ENCODE results near the gene MDK. TPM values are rescaled to one million over a fixed set of nuclear protein-coding genes. Genes with fewer than 3 reads are reported as not detected.

Gene MDK
- total RNA-seq, 1 experiment from 2014 or later = 699 TPM

DNA sequence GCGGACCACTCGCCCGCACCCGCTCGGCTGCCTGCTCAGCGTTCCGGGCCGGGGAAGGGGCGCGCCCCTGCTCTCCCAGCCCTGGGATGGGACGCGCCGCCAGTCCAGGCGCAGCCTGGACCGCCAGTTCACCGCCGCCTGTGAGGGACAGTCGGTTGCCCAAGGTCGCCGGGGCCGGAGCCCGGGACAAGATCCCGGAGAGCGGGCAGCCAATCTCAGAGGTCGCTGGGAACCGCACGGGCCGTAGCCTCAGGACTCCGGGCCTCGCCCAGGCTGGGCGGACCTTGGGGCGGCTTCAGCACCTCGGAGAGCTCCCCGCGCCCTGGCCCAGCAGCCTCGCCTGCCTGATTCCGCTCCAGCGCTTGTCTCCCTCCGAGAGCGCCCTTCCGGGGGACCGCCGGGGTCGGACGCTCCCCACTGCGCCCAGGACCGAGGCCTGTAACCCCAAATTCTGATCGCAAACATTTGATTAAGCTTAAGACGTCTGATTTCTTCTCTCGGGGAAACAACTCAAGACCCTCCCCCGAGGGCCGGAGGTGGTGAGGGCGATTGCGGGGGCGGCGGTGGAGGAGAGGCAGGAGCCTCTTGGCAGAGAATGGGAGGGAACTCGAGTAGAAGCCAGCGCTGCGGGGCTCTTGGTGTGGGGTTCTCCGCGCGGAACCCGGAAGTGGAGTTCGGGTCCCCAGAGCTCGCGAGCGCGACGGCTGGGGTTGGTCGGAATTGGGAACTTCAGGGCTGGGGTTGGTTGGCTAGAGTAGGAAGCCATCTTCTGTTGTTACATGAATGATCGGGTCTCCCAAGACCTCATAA is 11.2 kb downstream of the MDK start:
- intact Hi-C loops (cut with micrococcal nuclease; ENCODE audit: unreplicated experiment) = loop anchor here (1.0 to 2.0 kb wide), 2 partner anchors 23 to 224 kb away; partner anchors contain the start of genes ATG13 and HARBI1
- peaks cover 8% of the 10 kb centered on the region for H3K27me3 Mint-ChIP-seq (ENCODE audit: insufficient read depth, unreplicated experiment)
- peaks cover 43% of the 10 kb centered on the region for H3K36me3 Mint-ChIP-seq (ENCODE audit: insufficient read depth, unreplicated experiment)
- no peaks in the 10 kb centered on the region for H3K9me3 Mint-ChIP-seq (ENCODE audit: unreplicated experiment)
- CTCF ChIA-PET = interaction anchor here (0.7 to 2.5 kb wide), 20 partner anchors 9 to 155 kb away, joined by 3 to 17 read pairs (median 4); partner anchors contain the start of genes CREB3L1, DGKZ and MDK
- POLR2A ChIA-PET = interaction anchor here (1.0 to 2.0 kb wide), 2 partner anchors 145 to 149 kb away, joined by 3 to 9 read pairs; no protein-coding TSS in a partner anchor
- peak overlapping the region; percentile 55 for H3K4me3 ChIP-seq (ENCODE audit: low read depth, low read length)
- peaks cover 11% of the 10 kb centered on the region for H3K4me1 ChIP-seq
- H3K27ac Mint-ChIP-seq (ENCODE audit: unreplicated experiment) = peak overlapping the region; percentile 50
- peak overlapping the region; percentile 75 for H3K4me3 Mint-ChIP-seq (ENCODE audit: unreplicated experiment)
- peak; percentile 89 to 95 for DNase-seq
- no peaks in the 10 kb centered on the region for H3K9me3 ChIP-seq
- H3K4me1 Mint-ChIP-seq (ENCODE audit: low read depth, unreplicated experiment) = peaks cover 19% of the 10 kb centered on the region
- H3K27me3 ChIP-seq (replicated peaks; ENCODE audit: control insufficient read depth, insufficient read depth, low read length) = peaks cover 6% of the 10 kb centered on the region
- TF ChIP-seq, protein P1, sequence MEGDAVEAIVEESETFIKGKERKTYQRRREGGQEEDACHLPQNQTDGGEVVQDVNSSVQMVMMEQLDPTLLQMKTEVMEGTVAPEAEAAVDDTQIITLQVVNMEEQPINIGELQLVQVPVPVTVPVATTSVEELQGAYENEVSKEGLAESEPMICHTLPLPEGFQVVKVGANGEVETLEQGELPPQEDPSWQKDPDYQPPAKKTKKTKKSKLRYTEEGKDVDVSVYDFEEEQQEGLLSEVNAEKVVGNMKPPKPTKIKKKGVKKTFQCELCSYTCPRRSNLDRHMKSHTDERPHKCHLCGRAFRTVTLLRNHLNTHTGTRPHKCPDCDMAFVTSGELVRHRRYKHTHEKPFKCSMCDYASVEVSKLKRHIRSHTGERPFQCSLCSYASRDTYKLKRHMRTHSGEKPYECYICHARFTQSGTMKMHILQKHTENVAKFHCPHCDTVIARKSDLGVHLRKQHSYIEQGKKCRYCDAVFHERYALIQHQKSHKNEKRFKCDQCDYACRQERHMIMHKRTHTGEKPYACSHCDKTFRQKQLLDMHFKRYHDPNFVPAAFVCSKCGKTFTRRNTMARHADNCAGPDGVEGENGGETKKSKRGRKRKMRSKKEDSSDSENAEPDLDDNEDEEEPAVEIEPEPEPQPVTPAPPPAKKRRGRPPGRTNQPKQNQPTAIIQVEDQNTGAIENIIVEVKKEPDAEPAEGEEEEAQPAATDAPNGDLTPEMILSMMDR (IDR thresholded peaks at IDR 0.05; ENCODE audit: insufficient read depth in 1 of 2, low read depth in 1 of 2, low read length in 1 of 2, severe bottlenecking in 1 of 2, unreplicated experiment in 1 of 2) = no peak
- BruUV-seq (replicated peaks) = no TSS peak
- H3K36me3 ChIP-seq (ENCODE audit: control insufficient read depth, insufficient read depth, low read length) = no peaks in the 10 kb centered on the region

GRCh38 chr11:46393231-46393616 is 11.8 kb downstream of the MDK start:
- ChIA-PET POLR2A (interaction anchor here (2.0 kb wide), 1 partner anchor 150 kb away, joined by 9 read pairs; no protein-coding TSS in a partner anchor), CTCF (interaction anchor here (1.4 to 2.5 kb wide), 5 partner anchors 10 to 154 kb away, joined by 4 to 17 read pairs (median 9); no protein-coding TSS in a partner anchor)
- peaks cover 11% of the 10 kb centered on the region for H3K4me1 ChIP-seq
- H3K27me3 ChIP-seq (replicated peaks; ENCODE audit: control insufficient read depth, insufficient read depth, low read length) = peaks cover 6% of the 10 kb centered on the region
- no TSS peak for BruUV-seq (replicated peaks)
- no peaks in the 10 kb centered on the region for H3K36me3 ChIP-seq (ENCODE audit: control insufficient read depth, insufficient read depth, low read length)
- no peaks in the 10 kb centered on the region for H3K9me3 ChIP-seq
- H3K4me3 ChIP-seq (ENCODE audit: low read depth, low read length) = peak overlapping the region; percentile 55
- peaks cover 13% of the 10 kb centered on the region for H3K4me1 Mint-ChIP-seq (ENCODE audit: low read depth, unreplicated experiment)
- peaks cover 7% of the 10 kb centered on the region for H3K27me3 Mint-ChIP-seq (ENCODE audit: insufficient read depth, unreplicated experiment)
- TF ChIP-seq, protein P1 (IDR thresholded peaks at IDR 0.05; ENCODE audit: insufficient read depth in 1 of 2, low read depth in 1 of 2, low read length in 1 of 2, severe bottlenecking in 1 of 2, unreplicated experiment in 1 of 2) = no peak
- peaks cover 44% of the 10 kb centered on the region for H3K36me3 Mint-ChIP-seq (ENCODE audit: insufficient read depth, unreplicated experiment)
- intact Hi-C loops (cut with micrococcal nuclease; ENCODE audit: unreplicated experiment) = loop anchor here (2.0 kb wide), 1 partner anchor 224 kb away; the partner anchor contains the start of genes ATG13 and HARBI1
- H3K9me3 Mint-ChIP-seq (ENCODE audit: unreplicated experiment) = no peaks in the 10 kb centered on the region
- DNase-seq = no peak
- peak overlapping the region; percentile 50 for H3K27ac Mint-ChIP-seq (ENCODE audit: unreplicated experiment)
- peak overlapping the region; percentile 75 for H3K4me3 Mint-ChIP-seq (ENCODE audit: unreplicated experiment)

- ChIA-PET CTCF (no interaction called here), POLR2A (no interaction called here)
- TF ChIP-seq, protein P1 (IDR thresholded peaks at IDR 0.05; ENCODE audit: insufficient read depth in 1 of 2, low read depth in 1 of 2, low read length in 1 of 2, severe bottlenecking in 1 of 2, unreplicated experiment in 1 of 2) = no peak
- Mint-ChIP-seq H3K9me3 (ENCODE audit: unreplicated experiment) (no peaks in the 10 kb centered on the region), H3K4me1 (ENCODE audit: low read depth, unreplicated experiment) (peaks cover 9% of the 10 kb centered on the region), H3K27ac (ENCODE audit: unreplicated experiment) (no peak overlapping the region), H3K27me3 (ENCODE audit: insufficient read depth, unreplicated experiment) (peaks cover 2% of the 10 kb centered on the region), H3K36me3 (ENCODE audit: insufficient read depth, unreplicated experiment) (peaks cover 44% of the 10 kb centered on the region), H3K4me3 (ENCODE audit: unreplicated experiment) (peak overlapping the region; percentile 75)
- Histone ChIP-seq H3K9me3 (no peaks in the 10 kb centered on the region), H3K4me3 (ENCODE audit: low read depth, low read length) (no peak overlapping the region), H3K4me1 (peaks cover 11% of the 10 kb centered on the region), H3K27me3 (replicated peaks; ENCODE audit: control insufficient read depth, insufficient read depth, low read length) (peaks cover 6% of the 10 kb centered on the region), H3K36me3 (ENCODE audit: control insufficient read depth, insufficient read depth, low read length) (no peaks in the 10 kb centered on the region)
- DNase-seq = no peak
- intact Hi-C loops (cut with micrococcal nuclease; ENCODE audit: unreplicated experiment) = loop anchor here (2.0 kb wide), 1 partner anchor 223 kb away; the partner anchor contains the start of genes ATG13 and HARBI1
- no TSS peak for BruUV-seq (replicated peaks)
Observed at GRCh38 chr11:46393759-46394158, 12.3 kb downstream of the MDK start.

Measured in Caco-2 (cell line).